ENCODE data around the gene MLNR.

DNA sequence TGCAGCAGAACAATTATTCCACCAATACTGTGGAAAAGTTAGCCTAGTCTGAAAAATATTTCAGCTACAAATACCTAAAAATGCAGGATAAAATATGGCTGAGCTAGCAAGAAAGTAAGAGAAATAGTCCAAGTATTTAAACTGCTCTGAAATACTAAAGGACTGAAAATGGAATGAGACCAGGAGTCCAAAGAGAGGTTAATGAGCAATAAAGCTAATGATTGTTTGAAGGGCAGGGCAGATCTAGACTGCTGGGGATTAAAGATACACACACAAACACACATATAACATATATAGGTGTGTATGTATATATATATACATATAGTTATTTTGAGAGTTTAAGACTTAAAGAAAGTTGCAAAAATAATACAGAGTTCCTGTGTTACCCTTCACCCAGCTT lies 25.0 kb downstream of the MLNR start:
- TF ChIP-seq, protein P1, sequence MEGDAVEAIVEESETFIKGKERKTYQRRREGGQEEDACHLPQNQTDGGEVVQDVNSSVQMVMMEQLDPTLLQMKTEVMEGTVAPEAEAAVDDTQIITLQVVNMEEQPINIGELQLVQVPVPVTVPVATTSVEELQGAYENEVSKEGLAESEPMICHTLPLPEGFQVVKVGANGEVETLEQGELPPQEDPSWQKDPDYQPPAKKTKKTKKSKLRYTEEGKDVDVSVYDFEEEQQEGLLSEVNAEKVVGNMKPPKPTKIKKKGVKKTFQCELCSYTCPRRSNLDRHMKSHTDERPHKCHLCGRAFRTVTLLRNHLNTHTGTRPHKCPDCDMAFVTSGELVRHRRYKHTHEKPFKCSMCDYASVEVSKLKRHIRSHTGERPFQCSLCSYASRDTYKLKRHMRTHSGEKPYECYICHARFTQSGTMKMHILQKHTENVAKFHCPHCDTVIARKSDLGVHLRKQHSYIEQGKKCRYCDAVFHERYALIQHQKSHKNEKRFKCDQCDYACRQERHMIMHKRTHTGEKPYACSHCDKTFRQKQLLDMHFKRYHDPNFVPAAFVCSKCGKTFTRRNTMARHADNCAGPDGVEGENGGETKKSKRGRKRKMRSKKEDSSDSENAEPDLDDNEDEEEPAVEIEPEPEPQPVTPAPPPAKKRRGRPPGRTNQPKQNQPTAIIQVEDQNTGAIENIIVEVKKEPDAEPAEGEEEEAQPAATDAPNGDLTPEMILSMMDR (IDR thresholded peaks at IDR 0.05), result no peak
- TF ChIP-seq POLR2A (IDR thresholded peaks at IDR 0.05), result no peak

All from lower leg skin (tissue), 3 donors.